NCI-H2107 treated with DMSO at 0.1 percent for 48 hours (cell line): Measurements from ENCODE around the gene TOMT.
"Not testable (repeated sequence)": the region's sequence is repeated elsewhere in the genome, so short reads cannot be mapped to it uniquely, and the experiment has no call there.

ENCODE experiments used
- DNase-seq: peaks from one replicate; lab custom pipeline; 2025; ENCODE audit not compliant: unreplicated experiment; lab: John Stamatoyannopoulos, UW

TOMT gene

DNA sequence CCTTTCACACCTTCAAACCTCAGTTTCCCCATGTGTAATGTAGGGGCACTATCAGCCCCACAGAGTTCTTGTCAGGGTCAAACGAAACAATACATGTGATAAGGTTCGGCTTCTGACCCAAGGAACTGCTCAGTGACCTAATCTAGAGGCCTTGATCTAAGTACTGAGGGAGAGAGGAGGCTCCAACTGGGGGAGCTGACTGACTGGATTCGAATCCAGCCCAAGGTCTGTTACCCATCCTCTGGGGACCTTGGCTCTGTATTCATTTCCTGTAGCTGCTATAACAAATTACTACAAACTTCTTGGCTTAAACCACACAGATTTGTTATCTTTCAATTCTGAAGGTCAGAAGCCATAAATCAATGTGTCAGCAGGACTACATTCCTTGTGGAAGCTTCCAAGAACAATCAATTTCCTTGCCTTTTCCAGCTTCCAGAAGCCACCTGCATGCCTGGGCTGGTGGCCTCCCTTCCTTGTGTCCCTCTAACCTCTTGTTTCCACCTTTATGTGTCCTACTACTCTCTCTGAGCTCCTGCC lies 17.5 kb downstream of the TOMT start:
- no peak for DNase-seq

DNA sequence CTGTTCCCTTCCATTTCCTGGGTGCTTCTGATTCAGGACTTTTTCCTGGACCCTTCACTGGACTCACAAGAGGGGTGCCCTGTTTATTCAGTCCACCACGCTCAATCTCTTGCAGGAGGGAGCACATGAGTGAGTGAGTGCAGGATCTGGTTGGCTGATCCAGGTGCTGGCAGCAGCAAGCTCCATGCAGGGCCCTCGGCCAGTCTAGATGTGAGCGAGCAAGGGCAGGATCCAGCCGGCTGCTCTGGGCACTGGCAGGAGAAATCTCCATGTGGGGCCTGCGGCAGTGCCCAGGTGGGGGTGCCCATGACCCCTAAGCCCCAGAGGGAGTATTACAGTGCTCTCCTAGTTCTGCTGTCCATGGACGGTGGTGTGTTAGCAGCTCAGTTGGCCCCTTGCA lies 18.3 kb downstream of the TOMT start:
- no peak for DNase-seq

DNA sequence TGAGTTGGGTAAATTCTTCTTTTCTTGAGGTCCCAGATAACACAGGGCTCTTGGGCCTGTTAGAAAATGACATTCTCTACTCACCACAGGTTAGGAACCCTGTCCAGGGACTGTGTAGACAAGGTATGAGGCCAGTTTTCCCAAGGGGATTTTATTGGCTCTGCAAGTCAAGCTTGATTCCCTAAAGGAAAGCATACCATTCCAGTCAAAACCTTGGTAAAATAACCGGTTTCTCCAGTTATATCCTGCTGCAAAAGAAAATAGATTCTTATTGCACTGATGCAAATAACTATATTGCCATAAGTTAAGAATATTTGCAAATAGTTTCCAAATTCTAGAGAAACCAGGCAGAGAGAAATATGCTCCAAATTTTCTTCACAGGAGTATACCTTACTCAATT lies 20.2 kb downstream of the TOMT start:
- no peak for DNase-seq

DNA sequence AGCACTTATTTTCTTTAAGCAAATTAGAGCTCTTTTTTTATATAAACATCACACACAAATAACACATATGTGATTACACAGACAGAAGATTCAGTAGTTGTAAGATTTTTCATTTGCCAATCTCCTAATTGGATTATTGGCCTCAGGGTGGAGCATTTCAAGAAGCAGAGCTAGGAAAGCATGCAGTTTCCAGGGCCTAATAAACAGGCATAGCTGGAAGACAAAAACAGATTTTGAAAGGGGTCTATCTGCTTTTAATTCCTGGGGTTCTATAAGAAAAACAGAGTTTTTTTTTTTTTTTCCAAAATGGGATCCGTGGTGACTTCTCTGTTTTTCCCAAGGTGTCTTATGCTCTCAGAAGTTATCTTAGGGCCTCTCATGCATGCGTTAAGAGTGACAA lies 22.2 kb downstream of the TOMT start:
- no peak for DNase-seq

DNA sequence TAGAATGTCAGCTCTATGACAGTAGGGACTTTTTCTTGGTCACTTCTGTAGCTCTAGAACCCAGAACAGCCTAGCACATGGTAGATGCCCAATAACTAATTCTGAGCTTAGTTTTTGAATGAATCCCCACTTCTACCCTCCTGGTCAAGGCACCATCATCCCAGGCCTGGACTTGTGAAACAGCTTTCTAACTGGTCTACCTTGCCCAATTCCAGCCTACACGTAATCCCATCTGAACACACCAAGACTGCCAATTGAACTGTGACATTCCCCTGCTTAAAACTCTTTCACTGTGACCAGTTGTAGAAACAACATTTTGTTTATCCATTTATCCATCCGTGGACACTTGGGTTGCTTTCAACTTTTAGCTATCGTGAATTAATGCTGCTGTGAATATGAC lies 23.7 kb downstream of the TOMT start:
- DNase-seq: no peak

GRCh38 chr11:72132646-72133045 lies 26.9 kb downstream of the TOMT start:
- DNase-seq: no peak

DNA sequence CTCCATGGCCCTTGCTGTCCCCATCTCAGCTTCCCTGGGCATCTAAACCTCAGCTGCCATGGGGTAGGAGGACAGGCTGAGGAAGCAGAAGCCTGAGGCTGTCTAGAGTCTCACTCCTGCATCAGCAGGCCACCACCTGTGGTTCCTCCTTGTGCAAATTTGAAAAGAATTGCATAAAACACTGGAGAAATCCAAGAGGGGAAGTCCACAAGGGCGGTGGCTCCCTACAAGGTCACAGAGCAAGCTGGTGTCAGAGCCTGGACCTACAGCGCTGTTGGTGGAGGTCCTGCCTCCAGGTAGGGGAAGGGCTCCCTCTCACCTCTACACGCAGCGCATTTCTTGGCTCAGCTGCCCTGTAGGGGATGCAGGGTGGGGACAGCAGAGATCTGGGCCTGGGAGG lies 29.7 kb downstream of the TOMT start, which contains the start of gene FOLR3:
TSS of gene FOLR3 (plus strand) at position 253 of the 400 bp plus-strand sequence. CDS start 228 bp downstream, outside the sequence.
- not testable (repeated sequence) for DNase-seq

DNA sequence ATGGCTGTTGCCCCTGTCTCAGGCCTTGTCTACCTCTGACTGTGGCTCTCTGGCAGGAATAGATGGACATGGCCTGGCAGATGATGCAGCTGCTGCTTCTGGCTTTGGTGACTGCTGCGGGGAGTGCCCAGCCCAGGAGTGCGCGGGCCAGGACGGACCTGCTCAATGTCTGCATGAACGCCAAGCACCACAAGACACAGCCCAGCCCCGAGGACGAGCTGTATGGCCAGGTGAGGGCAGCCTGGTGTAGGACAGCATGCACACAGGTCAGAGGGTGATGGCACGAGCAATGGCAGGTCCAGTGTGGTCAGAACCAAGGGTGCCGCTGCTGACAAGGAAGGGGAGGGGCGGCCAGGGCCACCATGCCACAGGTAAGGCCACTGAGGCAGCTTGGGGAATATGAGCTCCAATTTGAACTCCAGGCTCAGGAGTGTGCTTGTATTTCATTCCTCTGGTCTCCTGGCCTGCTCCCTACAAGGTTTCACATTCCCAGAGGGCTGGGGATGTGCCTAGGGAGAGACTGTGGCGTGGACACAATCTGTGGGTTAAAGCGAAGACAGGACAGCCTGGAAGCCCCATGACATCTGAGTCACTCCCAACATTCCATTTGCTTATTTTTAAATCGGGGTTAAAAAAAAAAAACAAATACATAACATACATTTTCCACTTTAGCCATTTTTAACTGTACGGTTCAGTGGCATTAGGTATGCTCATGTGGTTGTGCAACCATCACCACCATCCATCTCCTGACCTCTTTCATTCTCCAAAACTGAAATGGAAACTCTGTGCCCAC lies 30.4 kb downstream of the TOMT start:
- no peak for DNase-seq

DNA sequence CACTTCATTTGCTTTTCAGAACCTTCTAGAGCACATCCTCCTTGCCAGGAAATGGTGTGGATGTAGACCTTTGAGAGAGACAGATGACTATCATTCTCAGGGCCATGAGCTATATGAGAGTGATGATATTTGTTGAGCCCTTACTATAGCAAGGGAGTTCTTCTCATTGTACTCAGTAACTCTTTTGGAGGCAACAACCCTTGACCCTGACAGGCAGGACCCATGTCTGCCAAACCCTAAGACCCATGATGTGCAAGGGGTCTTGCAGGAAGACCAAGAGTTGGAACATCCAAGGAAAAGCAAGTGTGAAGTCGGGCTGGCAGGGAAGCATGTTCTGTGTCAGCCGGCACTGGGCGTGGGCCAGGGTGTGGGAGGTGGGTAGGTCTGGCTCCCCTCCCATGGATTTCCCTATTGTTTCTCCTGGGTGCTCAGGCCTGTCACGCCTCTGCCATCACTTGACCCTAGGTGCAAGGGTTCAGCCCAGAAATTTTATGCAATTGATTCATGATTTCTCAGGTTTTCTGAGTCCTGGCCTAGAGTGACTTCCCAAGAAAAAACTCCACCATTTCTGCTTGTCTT lies 31.0 kb downstream of the TOMT start:
- no peak for DNase-seq

DNA sequence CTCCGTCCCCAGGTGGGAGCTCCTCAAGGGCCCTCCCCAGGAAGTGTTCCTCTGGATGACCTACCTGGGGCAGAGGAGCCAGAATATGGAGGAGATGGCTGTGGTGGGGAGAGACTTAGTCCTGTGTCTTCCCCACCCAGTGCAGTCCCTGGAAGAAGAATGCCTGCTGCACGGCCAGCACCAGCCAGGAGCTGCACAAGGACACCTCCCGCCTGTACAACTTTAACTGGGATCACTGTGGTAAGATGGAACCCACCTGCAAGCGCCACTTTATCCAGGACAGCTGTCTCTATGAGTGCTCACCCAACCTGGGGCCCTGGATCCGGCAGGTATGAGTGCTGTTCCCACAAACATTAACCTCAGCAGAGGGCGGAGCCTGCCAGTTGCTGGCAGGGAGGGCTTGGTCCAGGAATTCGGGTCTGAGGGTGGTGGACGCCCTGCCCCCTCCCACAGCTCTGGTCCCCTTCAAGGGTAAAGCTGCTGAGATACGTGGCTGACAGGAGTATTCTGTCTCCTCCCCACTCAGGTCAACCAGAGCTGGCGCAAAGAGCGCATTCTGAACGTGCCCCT lies 33.2 kb downstream of the TOMT start:
- DNase-seq: no peak

GRCh38 chr11:72139500-72139899 lies 33.8 kb downstream of the TOMT start:
- no peak for DNase-seq

- DNase-seq: no peak
Measured at GRCh38 chr11:72140661-72141060, 34.9 kb downstream of the TOMT start.

DNA sequence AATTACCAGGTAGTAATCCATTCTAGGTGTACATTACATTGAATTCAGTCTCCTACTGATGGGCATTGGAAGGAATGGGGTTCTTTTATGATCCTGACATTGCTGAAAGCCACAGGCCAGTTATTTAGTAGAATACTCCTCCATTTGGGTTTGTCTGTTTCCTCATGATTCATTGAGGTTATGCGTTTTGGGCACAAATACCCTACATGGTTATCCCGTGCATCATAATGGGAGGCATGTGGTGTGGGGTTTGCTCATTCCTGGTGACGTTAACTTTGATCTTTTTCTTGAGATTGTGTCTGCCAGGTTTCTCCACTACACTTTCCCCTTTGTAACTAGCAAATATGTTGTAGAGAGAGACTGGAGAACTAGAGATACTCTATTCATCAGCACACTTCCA lies 35.3 kb downstream of the TOMT start:
- no peak for DNase-seq

DNA sequence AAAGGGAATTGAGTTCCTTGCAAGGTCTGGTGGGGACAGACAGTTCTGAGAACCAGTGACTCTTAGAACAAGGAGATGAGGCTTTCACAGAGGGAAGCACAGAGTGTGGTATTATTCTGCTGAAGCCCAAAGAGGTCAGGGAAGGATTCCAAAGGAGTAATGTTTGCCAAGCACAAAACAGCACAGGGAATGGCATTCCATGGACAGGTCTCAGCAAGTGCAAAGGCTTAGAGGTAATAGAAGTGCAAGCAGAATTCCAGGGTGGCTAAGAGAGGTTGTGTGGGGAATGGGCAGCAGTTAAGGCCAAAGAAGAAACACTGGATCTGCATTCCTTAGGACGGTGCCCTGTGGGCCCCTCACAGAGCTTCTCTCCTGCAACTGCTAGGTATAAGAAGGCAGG lies 36.4 kb downstream of the TOMT start:
- not testable (repeated sequence) for DNase-seq

DNA sequence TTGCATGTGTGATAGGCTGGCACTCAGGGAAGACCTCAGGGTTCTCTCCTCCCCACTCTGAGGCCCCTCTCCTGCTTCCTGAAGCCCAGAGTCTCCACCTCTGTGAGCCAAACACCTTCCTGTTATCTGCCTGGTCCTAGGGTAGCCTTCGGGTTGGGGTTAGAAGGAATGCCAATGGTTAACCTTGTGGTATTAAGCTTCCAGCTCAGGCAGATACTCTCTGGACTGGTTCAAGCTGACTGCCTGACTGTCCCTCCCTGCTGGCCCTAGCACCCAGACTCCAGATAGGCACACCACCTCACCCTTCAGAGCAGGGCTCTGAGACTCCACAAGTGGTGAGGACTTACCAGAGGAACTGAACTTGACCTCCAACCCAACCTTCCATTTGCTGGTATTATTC lies 36.8 kb downstream of the TOMT start:
- DNase-seq: not testable (repeated sequence)

DNA sequence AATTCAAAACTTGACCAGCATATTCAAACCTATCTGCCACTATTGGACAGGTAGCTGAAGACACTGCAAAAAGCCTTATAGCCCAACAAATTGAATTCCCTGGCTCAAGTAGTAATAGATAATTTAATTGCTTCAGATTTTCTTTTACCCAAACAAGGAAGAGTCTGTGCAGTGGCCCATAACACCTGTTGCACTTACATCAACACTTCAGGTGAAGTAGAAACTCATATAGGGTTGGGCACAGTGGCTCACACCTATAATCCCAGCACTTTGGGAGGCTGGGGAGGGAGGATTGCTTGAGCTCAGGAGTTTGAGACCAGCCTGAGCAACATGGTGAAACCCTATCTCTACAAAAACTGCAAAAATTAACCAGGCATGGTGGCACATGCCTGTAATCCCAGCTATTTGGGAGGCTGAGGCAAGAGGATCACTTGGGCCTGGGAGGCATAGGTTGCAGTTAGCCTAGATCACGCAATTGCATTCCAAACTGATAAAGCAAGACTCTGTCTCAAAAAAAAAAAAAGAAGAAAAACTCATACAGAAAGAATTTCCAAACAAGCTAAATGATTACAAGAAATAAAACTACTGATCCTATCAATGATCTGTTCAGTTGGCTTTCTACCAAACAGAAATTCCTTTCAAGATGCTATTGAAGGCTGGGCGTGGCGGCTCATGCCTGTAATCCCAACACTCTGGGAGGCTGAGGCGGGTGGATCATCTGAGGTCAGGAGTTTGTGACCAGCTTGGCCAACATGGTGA lies 39.3 kb downstream of the TOMT start:
- DNase-seq: no peak

DNA sequence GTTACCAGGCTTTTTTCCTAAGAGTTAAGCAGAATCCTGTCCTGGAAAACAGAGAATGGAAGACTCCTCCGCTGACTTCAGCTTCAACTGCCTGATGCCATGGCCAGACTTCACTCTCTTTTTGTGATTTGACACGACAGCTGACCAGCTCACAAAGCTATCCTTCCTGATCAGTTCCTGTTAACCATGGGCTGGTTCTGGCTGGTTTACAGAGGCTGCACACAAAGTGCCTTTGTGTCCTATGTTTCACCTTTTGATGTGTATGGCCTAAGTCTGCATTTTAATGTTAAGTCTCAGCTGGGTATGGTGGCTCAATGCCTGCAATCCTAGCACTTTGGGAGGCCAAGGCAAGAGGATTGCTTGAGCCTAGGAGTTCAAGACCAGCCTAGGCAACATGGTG lies 40.9 kb downstream of the TOMT start:
- DNase-seq: no peak

DNA sequence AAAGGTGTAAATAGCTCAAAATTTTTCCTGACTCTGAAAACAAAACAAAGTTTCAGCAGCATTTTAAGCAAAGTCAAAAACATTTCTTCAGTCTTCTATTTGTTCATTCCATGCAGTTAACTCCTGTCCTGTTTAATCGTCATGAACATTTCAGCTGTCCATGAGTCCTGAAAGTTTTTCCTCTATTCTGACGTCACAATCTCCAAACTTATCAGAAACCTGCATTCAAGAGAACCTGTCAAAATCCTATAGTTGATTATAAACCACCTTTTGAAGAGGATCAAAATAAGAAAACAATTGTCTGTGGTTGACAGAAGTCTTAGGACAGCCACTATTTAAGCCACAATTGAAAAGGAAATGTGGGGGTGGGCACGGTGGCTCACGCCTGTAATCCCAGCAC lies 45.2 kb downstream of the TOMT start:
- DNase-seq: no peak

DNA sequence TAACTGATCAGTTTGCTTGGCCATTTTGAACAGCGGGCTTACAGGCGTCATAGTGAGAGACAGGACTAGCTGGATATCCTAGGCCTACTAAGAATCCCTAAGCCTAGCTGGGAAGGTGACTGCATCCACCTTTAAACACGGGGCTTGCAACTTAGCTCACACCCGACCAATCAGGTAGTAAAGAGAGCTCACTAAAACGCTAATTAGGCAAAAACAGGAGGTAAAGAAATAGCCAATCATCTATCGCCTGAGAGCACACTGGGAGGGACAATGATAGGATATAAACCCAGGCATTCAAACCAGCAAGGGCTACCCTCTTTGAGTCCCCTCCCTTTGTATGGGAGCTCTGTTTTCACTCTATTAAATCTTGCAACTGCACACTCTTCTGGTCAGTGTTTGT lies 48.1 kb downstream of the TOMT start:
- not testable (repeated sequence) for DNase-seq

- DNase-seq: no peak
Measured at GRCh38 chr11:72154816-72155215, 49.1 kb downstream of the TOMT start.

- DNase-seq: no peak
Measured at GRCh38 chr11:72155751-72156150, 50.0 kb downstream of the TOMT start.
